Measurements from ENCODE around the gene UNC5C.

The UNC5C gene

DNA sequence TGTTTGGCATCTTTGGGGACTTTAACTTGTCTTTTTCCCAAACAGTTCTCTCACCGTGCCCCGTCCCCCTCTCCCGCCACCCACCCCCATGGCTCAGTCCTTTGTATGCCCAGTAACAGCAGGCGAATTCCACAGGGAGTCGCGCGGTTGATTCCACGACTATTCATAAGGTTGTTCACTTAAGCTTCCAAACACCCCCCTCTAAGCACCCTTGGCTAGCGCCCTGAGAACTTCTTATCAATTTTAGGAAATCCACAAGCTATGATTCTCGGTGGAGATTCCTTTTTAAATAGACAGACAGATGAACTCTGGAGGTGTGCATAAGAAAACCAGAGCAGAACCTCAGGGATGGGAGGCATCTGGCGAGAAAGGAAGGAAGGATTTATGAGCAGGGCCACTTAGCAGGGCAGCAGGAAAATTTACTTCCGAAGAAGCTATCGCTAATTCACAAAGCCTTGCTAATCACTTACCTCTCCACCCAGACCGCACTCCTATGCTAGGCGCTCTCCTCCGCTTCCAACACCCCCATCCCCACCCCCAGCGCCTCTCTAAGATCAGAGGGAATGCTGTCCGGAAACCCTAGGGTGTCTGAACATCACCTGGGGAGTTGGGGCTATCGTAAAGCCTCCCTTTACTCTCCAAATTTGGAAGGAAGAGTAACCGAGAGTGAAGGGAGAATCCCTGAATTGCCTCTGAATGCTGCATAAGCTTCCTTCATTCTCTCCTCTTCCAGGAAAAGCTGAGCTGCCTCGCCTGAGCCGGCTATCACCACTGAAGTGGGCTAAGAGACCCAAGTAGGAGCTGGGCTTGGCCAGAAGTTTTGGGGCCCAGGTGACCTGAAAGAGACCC lies 1.7 kb downstream of the UNC5C start:
- in situ Hi-C loops (cut with MboI; ENCODE audit: low sequenced_read_pairs) = no loop called here

GRCh38 chr4:95546221-95546620 lies 2.6 kb downstream of the UNC5C start:
- in situ Hi-C loops (cut with MboI; ENCODE audit: low sequenced_read_pairs) = no loop called here

- in situ Hi-C loops (cut with MboI; ENCODE audit: low sequenced_read_pairs) = no loop called here
These were observed 3.2 kb downstream of the UNC5C start for GRCh38 chr4:95545546-95545945.

GRCh38 chr4:95544113-95545103 lies 4.4 kb downstream of the UNC5C start:
- in situ Hi-C loops (cut with MboI; ENCODE audit: low sequenced_read_pairs) = no loop called here

GRCh38 chr4:95541889-95542607 lies 6.7 kb downstream of the UNC5C start:
- in situ Hi-C loops (cut with MboI; ENCODE audit: low sequenced_read_pairs) = no loop called here

GRCh38 chr4:95541094-95541493 lies 7.7 kb downstream of the UNC5C start:
- in situ Hi-C loops (cut with MboI; ENCODE audit: low sequenced_read_pairs) = no loop called here

- in situ Hi-C loops (cut with MboI; ENCODE audit: low sequenced_read_pairs) = no loop called here
These were observed 8.5 kb downstream of the UNC5C start for GRCh38 chr4:95540227-95540626.

- in situ Hi-C loops (cut with MboI; ENCODE audit: low sequenced_read_pairs) = no loop called here
These were observed 9.7 kb downstream of the UNC5C start for GRCh38 chr4:95539106-95539505.

GRCh38 chr4:95537863-95538488 lies 10.8 kb downstream of the UNC5C start:
- in situ Hi-C loops (cut with MboI; ENCODE audit: low sequenced_read_pairs) = no loop called here

- in situ Hi-C loops (cut with MboI; ENCODE audit: low sequenced_read_pairs) = no loop called here
These were observed 11.6 kb downstream of the UNC5C start for GRCh38 chr4:95537191-95537590.

- in situ Hi-C loops (cut with MboI; ENCODE audit: low sequenced_read_pairs) = no loop called here
These were observed 12.1 kb downstream of the UNC5C start for GRCh38 chr4:95536650-95537049.

GRCh38 chr4:95535180-95535579 lies 13.6 kb downstream of the UNC5C start:
- in situ Hi-C loops (cut with MboI; ENCODE audit: low sequenced_read_pairs) = no loop called here

DNA sequence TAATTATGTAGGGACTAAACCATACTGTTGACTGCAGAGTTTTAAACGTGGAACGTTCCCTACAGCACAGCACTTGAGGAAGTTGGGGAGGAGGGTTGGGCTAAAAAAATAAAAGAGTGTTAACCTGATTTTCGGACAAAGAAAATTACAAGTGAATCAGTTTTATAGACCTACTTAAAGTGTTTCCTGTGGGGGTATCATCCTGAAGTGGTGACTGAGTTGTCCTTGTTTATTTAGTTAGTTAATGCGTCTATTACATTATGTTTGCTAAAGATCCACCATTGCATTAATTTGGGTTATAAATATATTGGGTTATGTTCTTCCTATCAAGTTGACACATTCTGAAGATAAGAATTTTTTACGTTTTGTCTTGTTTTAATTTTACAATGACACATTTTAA lies 14.7 kb downstream of the UNC5C start:
- in situ Hi-C loops (cut with MboI; ENCODE audit: low sequenced_read_pairs) = no loop called here

- in situ Hi-C loops (cut with MboI; ENCODE audit: low sequenced_read_pairs) = no loop called here
These were observed 15.5 kb downstream of the UNC5C start for GRCh38 chr4:95533254-95533653.

- in situ Hi-C loops (cut with MboI; ENCODE audit: low sequenced_read_pairs) = no loop called here
These were observed 16.5 kb downstream of the UNC5C start for GRCh38 chr4:95532305-95532704.

DNA sequence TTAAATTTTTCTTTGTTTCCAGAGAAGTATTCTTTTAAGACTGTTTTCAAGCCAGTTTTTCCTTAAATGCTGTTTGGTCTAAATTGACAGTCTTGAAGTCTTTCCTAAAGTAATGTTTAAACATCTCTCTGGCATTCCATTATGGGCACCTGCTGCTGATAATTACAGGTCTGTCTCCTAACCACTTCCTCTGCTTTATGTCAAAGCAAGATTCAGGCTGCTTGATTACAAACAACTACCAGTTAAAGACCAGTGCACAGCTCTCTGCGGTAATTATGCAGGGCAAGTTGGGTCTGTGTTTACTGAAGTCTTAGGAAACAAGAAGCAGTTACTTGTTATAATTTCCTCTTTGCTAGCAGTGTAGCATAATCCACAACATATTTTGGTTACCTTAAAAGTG lies 17.6 kb downstream of the UNC5C start:
- in situ Hi-C loops (cut with MboI; ENCODE audit: low sequenced_read_pairs) = no loop called here

GRCh38 chr4:95529946-95530345 lies 18.8 kb downstream of the UNC5C start:
- in situ Hi-C loops (cut with MboI; ENCODE audit: low sequenced_read_pairs) = no loop called here

DNA sequence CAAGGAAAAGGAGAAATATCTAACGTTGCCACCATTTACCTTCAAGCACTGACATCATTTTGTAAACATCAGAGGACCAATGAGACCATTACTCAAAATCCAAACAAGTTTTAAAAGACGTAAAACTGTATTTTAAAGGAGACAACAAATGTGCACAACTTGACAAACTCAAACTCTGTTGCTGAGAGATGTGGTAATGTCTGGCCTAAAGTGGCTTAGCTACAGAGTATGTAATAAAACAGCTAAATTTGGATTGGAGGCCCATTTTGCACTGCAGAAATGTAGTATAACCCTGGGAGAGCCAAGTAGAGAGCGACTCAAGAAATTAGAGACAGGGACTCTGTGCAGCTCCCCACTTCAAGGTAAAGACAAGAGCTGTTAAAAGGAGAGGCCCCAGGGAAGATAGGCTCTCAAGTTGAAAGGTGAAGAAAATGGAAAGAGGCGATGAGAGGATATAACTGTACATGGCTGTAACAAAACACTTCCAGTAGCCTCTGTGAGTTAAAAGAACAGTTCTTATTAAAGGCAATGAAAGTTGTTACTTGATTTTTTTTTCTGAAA lies 20.3 kb downstream of the UNC5C start:
- in situ Hi-C loops (cut with MboI; ENCODE audit: low sequenced_read_pairs) = no loop called here

- in situ Hi-C loops (cut with MboI; ENCODE audit: low sequenced_read_pairs) = no loop called here
These were observed 22.7 kb downstream of the UNC5C start for GRCh38 chr4:95526075-95526474.

DNA sequence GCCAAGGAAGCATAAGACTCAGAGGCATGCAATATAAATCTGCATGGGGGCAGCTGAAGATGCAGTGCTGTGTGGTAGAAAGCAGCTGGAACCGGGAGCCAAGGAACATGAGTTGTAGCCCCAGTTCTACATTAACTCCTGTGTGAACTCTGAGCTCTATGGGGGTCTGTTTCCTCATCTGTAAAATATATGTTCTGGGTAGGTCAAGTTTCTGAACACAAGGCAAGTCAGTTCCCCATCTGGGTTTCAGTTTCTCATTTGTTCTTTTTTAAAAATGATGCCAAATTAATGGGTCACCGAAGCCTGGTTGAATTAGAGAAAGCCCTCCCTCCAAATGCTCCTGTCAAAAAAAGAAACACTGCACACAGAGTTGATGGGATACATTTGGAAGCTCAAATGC lies 24.0 kb downstream of the UNC5C start:
- in situ Hi-C loops (cut with MboI; ENCODE audit: low sequenced_read_pairs) = no loop called here
